Esophagus squamous epithelium (tissue), 5 donors: ENCODE measurements around the gene ZFP91. TPM values are rescaled to one million over a fixed set of nuclear protein-coding genes. Genes with fewer than 3 reads are reported as not detected.

Experiments used
- DNase-seq: peaks from one replicate; lab custom pipeline; 2025; lab: John Stamatoyannopoulos, UW
- H3K27ac ChIP-seq, 4 donors: fragments of 200-600 bp; sonication (generic); one replicate each; pipeline ENCODE4 v1.5.1; 2016 to 2019; ENCODE audit warnings: mild to moderate bottlenecking in 1 of 4
- H3K27me3 ChIP-seq, 4 donors: fragments of 200-600 bp; sonication (generic); 1 replicate in 3 of 4; 2 replicates in 1 of 4; pipeline versions ENCODE4 v1.5.1 to v1.6.0; 2017 to 2021; ENCODE audit warnings: antibody characterized with exemption in 1 of 4
- H3K36me3 ChIP-seq, 3 donors: fragments of 200-600 bp; sonication (generic); one replicate each; pipeline ENCODE4 v1.5.1; 2016 to 2019
- H3K4me1 ChIP-seq, 3 donors: fragments of 200-600 bp; sonication (generic); one replicate each; pipeline ENCODE4 v1.5.1; 2017 to 2019
- H3K4me3 ChIP-seq, 4 donors: fragments of 200-600 bp; sonication (generic); 1 replicate in 3 of 4; 2 replicates in 1 of 4; pipeline ENCODE4 v1.5.1; 2016 to 2019; ENCODE audit warnings: mild to moderate bottlenecking in 2 of 4, moderate library complexity in 1 of 4
- H3K9me3 ChIP-seq, 3 donors: fragments of 200-600 bp; sonication (generic); one replicate each; pipeline ENCODE4 v1.5.1; 2016 to 2019
- POLR2A ChIP-seq, 4 donors: fragments of 450-650 bp; IDR thresholded peaks; one replicate each; pipeline ENCODE4 v1.6.1; 2017; ENCODE audit warnings: antibody characterized with exemption in 4 of 4, mild to moderate bottlenecking in 4 of 4, moderate library complexity in 3 of 4
- WGBS, 2 donors: methylation state at CpG; one replicate each; pipeline ENCODE4 v1.1.5; 2018; 5-methylcytosine and 5-hydroxymethylcytosine counted together
- intact Hi-C: fragments of 100-400 bp; cut with DNase I; formaldehyde crosslinking; loops from one replicate; pipeline ENCODE4 v1.15.0; 2022
- total RNA-seq, 4 donors: library from RNA; depleted of rRNA; stranded (reverse); fragments of >200 nt; gene quantifications; one replicate each; pipeline ENCODE4 v1.1.0, GENCODE V29; 2016
- TF ChIP-seq, protein P1 (sequence below), 6 experiments: fragments of 450-650 bp in 4 of 6; fragments of 200-600 bp in 2 of 6; sonication (generic) in 2 of 6; IDR thresholded peaks; one replicate each; pipeline ENCODE4 v1.5.1; 2016 to 2019; ENCODE audit warnings: antibody characterized with exemption in 6 of 6, mild to moderate bottlenecking in 4 of 6, moderate library complexity in 4 of 6
- donor health status: DM: yes; HTN: yes; CAD: no.

ZFP91 gene
- total RNA-seq, 4 donors from 2014 or later = 26.6 to 48.6 (median 40.5) TPM

DNA sequence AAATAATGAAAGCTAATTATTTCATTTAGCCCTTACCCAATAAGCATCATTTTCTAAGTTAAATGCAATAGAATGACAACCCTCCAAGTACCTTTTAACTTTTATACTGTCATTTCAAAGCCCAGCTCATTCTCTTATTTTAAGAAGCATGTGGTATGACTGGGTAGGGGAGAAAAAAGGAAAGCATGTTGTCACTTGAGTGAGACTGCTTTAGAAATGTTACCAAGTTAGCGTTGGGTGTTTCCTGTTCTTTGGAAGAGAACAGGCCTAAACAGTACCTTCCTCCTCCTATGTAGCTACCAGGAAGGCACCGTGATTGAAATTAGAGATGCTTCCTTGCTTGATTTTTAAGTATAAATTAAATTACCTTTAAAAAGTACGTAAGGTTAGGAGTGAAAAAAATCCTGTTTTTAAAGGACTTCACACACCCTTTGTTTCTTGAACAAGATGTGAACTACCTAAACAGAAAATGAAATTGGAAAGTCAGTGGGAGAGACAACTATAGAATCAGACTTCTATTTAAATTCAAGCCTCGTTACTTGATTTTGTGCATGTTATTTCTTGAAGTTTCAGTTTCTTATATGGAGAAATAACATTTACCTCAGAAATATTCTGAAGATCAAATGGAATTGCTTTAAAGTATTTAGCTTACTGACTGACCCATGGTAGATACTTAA lies 42.9 kb downstream of the ZFP91 start:
- H3K36me3 ChIP-seq = peaks cover 12 to 95% (median 16%) of the 10 kb centered on the region in 3 donors
- no peak overlapping the region for H3K4me3 ChIP-seq
- H3K27ac ChIP-seq = peak overlapping the region in 1 of 4 donors; percentile 1
- 54 to 56% methylated on average over 4 of the region's 4 CpGs for WGBS, 2 donors
- no peaks in the 10 kb centered on the region for H3K9me3 ChIP-seq
- no peaks in the 10 kb centered on the region for H3K27me3 ChIP-seq
- peaks cover 0 to 22% (median 0%) of the 10 kb centered on the region in 3 donors for H3K4me1 ChIP-seq
- intact Hi-C loops = no loop called here
- no peak for DNase-seq
- TF ChIP-seq, protein P1, sequence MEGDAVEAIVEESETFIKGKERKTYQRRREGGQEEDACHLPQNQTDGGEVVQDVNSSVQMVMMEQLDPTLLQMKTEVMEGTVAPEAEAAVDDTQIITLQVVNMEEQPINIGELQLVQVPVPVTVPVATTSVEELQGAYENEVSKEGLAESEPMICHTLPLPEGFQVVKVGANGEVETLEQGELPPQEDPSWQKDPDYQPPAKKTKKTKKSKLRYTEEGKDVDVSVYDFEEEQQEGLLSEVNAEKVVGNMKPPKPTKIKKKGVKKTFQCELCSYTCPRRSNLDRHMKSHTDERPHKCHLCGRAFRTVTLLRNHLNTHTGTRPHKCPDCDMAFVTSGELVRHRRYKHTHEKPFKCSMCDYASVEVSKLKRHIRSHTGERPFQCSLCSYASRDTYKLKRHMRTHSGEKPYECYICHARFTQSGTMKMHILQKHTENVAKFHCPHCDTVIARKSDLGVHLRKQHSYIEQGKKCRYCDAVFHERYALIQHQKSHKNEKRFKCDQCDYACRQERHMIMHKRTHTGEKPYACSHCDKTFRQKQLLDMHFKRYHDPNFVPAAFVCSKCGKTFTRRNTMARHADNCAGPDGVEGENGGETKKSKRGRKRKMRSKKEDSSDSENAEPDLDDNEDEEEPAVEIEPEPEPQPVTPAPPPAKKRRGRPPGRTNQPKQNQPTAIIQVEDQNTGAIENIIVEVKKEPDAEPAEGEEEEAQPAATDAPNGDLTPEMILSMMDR (IDR thresholded peaks at IDR 0.05) = no peak
- no peak for TF ChIP-seq POLR2A (IDR thresholded peaks at IDR 0.05)

DNA sequence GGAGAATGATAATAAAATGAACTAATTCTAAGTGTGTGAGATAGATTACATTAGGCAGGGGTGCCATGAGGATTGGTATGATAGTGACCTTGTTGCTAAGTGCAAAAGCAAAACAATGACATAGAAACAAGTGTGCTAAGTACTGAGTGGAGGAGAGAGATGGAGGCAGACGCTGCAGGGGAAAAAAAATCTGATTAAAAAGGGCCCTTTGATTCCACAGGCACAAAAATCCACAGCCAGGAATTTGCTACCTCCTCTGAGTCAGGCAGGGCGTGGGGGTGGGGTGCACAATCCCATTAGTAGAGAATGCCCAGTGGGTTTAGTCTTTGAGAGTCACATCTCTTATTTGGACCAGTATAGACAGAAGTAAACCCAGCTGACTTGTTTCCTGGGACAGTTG lies 43.5 kb downstream of the ZFP91 start, which contains the start of gene CNTF:
CNTF (plus strand) TSS at position 322 of the 400 bp plus-strand sequence. CDS start 88 bp downstream, outside the sequence.
- Histone ChIP-seq H3K4me3 (no peak within 1 kb of the TSS), H3K36me3 (peaks cover 9 to 89% (median 13%) of the 10 kb centered on the region in 3 donors)
- WGBS, 2 donors = 55 to 63% methylated on average over 2 of the region's 2 CpGs

DNA sequence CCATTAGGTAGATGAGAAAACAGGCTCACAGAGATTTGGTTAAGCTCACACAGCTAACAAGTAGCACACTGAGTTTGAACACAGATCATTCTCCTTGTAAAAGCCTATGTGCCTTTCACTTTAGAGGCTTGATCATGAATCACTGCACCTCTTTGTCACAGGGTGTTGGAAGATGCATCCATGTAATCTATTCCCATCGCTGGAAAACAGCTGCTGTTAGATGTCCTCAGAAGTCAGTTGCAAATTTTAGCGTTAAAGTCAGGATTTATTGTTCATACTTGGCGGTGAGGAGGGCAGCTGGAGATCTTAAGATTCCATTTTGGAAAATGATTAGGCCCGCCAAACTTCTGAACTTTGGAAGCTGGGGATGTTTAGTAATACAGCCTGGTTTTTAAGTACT lies 46.2 kb downstream of the ZFP91 start:
- no peak for DNase-seq
- intact Hi-C loops = no loop called here
- TF ChIP-seq, protein P1 (IDR thresholded peaks at IDR 0.05) = no peak
- TF ChIP-seq POLR2A (IDR thresholded peaks at IDR 0.05) = no peak
- Histone ChIP-seq H3K27ac (peak overlapping the region in 1 of 4 donors; percentile 40), H3K4me1 (peaks cover 0 to 33% (median 6%) of the 10 kb centered on the region in 3 donors), H3K36me3 (peaks cover 0 to 61% (median 6%) of the 10 kb centered on the region in 3 donors), H3K27me3 (no peaks in the 10 kb centered on the region), H3K9me3 (no peaks in the 10 kb centered on the region), H3K4me3 (no peak overlapping the region)
- WGBS, 2 donors = 90 to 98% methylated on average over 4 of the region's 4 CpGs

More for the DNA sequence above, 43.5 kb downstream of the ZFP91 start, which contains the start of gene CNTF:
- Histone ChIP-seq H3K27me3 (no peaks in the 10 kb centered on the region), H3K4me1 (peaks cover 0 to 22% (median 2%) of the 10 kb centered on the region in 3 donors), H3K27ac (peak within 1 kb of the TSS in 1 of 4 donors; percentile 1), H3K9me3 (no peaks in the 10 kb centered on the region)
- DNase-seq = no peak
- TF ChIP-seq POLR2A (IDR thresholded peaks at IDR 0.05) = no peak
- TF ChIP-seq, protein P1 (IDR thresholded peaks at IDR 0.05) = no peak
- intact Hi-C loops = no loop called here

DNA sequence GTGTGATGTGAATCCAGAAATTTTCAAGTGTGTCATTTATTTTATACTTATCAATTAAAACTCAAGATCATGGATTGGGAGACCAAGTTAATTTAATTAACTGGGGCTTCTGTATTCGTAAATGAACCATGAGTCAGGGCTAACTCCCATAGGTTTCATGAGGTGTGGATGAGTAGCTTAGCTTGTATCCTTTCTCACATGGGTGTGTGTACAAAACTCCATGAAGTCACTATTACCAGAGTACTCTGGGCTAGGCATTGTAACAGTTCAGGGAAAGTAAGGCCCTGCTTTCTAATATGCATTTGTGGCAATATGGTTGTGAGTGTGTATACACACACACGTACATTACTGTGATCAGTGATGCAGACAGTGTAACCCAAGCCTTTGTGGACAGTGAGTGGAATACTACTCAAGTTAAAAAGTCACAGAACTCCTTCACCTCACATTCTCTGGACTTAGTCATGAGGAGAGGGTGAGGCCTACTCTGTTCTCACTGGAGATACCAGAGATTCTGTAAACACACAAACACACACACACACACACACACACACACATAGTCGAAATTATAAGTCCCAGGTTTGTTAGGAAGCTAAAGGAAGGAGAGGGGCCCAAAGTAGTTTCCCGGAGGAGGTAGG lies 47.1 kb downstream of the ZFP91 start:
- intact Hi-C loops = no loop called here
- no peaks in the 10 kb centered on the region for H3K9me3 ChIP-seq
- TF ChIP-seq, protein P1 (IDR thresholded peaks at IDR 0.05) = no peak
- no peak for TF ChIP-seq POLR2A (IDR thresholded peaks at IDR 0.05)
- no peak overlapping the region for H3K4me3 ChIP-seq
- H3K36me3 ChIP-seq = peaks cover 0 to 53% (median 6%) of the 10 kb centered on the region in 3 donors
- DNase-seq = no peak
- no peaks in the 10 kb centered on the region for H3K27me3 ChIP-seq
- 85 to 94% methylated on average over 4 of the region's 4 CpGs for WGBS, 2 donors
- H3K4me1 ChIP-seq = peaks cover 0 to 32% (median 6%) of the 10 kb centered on the region in 3 donors
- H3K27ac ChIP-seq = peak overlapping the region in 2 of 4 donors; percentile 22 to 40
